ENCODE measurements around the gene HPSE2. TPM values are rescaled to one million over a fixed set of nuclear protein-coding genes. Genes with fewer than 3 reads are reported as not detected.

The HPSE2 gene
- total RNA-seq, 6 experiments from 2014 or later: 0.05 to 0.09 TPM; not detected in 4

DNA sequence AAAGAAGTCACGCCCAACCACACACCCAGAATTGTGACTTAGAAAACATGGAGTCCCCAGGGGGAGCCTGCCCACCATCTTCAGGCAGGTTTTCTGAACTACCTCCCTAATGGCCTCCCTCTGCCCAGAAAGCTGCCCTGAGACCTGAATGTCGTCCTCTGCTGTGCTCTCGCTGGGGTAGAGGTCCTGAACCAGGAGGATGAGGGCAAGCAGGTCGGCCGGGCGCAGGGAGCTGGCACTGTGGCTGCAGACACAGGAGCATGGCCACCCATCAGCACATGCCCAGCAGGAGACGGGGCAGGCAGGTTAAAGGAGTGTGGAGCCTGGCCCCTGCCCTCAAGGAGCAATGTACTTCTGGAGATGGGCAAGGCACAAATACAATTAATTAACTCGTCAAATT, 805.2 kb downstream of the HPSE2 start:
- Mint-ChIP-seq H3K9me3 (peaks cover 6% of the 10 kb centered on the region), H3K4me1 (ENCODE audit: low read depth) (peaks cover 10% of the 10 kb centered on the region), H3K36me3 (ENCODE audit: low read depth) (peaks cover 32% of the 10 kb centered on the region), H3K4me3 (no peak overlapping the region), H3K27me3 (ENCODE audit: insufficient read depth) (peaks cover 2% of the 10 kb centered on the region; the same call in 1 of the 2 replicates), H3K27ac (no peak overlapping the region)
- DNase-seq: no peak
- TF ChIP-seq, protein P1, sequence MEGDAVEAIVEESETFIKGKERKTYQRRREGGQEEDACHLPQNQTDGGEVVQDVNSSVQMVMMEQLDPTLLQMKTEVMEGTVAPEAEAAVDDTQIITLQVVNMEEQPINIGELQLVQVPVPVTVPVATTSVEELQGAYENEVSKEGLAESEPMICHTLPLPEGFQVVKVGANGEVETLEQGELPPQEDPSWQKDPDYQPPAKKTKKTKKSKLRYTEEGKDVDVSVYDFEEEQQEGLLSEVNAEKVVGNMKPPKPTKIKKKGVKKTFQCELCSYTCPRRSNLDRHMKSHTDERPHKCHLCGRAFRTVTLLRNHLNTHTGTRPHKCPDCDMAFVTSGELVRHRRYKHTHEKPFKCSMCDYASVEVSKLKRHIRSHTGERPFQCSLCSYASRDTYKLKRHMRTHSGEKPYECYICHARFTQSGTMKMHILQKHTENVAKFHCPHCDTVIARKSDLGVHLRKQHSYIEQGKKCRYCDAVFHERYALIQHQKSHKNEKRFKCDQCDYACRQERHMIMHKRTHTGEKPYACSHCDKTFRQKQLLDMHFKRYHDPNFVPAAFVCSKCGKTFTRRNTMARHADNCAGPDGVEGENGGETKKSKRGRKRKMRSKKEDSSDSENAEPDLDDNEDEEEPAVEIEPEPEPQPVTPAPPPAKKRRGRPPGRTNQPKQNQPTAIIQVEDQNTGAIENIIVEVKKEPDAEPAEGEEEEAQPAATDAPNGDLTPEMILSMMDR (IDR thresholded peaks at IDR 0.05): no peak

DNA sequence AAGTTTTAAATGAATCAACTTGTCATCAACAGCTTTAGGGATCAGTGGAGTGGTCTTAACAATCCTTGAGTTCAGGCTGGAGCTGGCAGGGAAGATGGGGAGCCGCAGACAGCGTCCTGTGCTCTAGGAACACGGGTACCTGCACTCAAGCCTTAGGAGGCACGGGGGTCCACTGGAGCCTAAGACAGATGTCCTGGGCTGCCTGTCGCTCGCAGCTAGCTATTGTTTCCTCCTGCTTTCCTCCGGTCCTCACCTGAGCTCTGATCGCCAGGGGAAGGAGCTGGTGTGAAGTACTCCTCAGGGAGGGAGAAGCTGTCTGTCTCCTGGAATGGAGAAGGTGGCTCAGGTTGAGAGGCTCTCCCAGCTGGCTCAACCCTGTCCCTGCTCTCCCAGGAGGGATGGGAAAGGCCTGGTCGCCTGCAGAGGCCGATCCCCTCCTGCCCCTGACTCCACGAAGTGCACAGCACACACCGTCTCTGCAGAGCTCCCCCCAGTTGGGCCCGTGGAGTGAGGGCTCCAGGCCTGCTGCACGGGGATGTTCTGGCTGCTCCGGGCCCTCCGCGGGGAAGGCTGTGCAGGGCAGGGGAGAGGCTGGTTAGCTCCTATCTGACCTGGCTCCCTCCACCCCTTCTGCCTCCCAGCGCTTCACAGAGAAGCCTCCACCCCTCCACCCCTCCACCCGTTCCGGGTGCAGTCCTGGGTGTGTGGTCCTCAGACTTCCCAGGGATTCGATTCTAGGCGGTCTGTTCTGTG, 806.2 kb downstream of the HPSE2 start:
- Mint-ChIP-seq H3K4me3 (no peak overlapping the region), H3K27me3 (ENCODE audit: insufficient read depth) (peaks cover 2% of the 10 kb centered on the region; the same call in 1 of the 2 replicates), H3K27ac (no peak overlapping the region), H3K36me3 (ENCODE audit: low read depth) (peaks cover 26% of the 10 kb centered on the region), H3K4me1 (ENCODE audit: low read depth) (peaks cover 6% of the 10 kb centered on the region), H3K9me3 (peaks cover 6% of the 10 kb centered on the region)
- TF ChIP-seq, protein P1 (IDR thresholded peaks at IDR 0.05): no peak
- no peak for DNase-seq

DNA sequence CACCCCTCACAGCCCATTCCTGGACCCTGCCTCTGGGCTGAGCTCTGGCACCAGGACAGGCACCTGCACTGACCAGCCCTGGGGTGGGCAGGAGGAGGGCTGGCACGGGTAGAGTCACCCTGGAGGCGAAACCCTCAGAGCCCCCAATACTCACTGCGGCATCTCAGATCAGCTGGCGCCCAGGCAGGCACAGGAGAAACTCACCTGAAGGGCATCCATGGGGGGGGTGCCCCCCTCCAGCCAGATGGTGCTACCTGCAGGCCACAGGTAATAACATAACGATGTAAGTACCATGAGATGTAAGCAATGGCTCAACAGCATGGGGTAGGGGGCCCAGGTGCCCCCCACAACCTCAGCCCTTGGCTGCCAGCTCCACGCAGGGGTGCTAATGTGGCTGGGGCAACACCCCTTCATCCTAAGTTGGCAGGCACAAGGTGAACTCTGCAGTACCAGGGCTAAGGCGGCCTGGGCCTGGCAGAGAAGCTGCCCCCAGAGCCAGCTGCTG, 808.6 kb downstream of the HPSE2 start:
- Mint-ChIP-seq H3K27ac (no peak overlapping the region), H3K4me1 (ENCODE audit: low read depth) (no peaks in the 10 kb centered on the region), H3K9me3 (no peaks in the 10 kb centered on the region; the same call in 1 of the 2 replicates), H3K36me3 (ENCODE audit: low read depth) (peaks cover 9% of the 10 kb centered on the region), H3K27me3 (ENCODE audit: insufficient read depth) (peaks cover 2% of the 10 kb centered on the region; the same call in 1 of the 2 replicates), H3K4me3 (no peak overlapping the region)
- DNase-seq: no peak
- TF ChIP-seq, protein P1 (IDR thresholded peaks at IDR 0.05): no peak

DNA sequence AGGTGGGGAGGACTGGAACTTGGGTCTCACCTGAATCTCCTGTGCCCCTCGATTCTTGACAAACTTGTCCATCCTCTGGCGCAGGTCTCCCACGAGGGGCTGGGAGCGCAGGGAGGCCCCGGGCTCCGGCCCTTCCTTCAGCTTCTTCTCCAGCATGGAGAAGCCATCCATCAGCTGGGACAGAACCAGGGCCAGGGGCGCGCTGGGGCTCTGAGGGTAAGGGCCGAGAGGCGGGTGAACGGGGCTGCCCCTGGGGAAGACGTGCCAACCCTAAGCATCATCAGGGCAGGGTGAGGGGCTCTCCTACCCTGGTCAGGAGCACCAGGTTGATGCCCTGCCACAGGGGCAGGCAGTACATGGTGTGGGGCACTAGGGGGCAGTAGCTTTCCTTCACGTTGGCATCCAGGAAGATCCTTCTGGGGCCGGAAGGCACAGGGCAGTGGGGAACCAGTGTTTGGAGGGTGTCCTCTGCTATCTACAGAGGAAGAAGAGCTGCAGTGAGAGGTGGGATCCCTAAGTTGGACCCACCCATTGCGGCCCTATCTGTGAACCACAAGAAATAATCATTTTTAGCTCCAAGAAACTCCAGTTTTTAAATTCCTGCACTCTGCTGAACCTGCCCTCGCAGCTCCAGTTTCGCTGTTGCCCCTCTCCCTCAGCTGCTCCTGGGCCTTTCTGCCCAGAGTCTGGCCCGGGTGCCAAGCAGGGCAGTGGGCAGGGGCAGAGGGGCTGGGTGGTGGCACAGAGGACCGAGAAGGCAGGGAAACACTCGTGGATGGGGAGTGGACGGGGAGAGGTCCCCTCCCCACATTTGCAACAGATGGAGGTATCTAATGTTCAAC, 809.9 kb downstream of the HPSE2 start:
- H3K36me3 Mint-ChIP-seq (ENCODE audit: low read depth): no peaks in the 10 kb centered on the region
- H3K27me3 Mint-ChIP-seq (ENCODE audit: insufficient read depth): peaks cover 2% of the 10 kb centered on the region; the same call in 1 of the 2 replicates
- H3K27ac Mint-ChIP-seq: no peak overlapping the region
- H3K4me3 Mint-ChIP-seq: no peak overlapping the region
- DNase-seq: peak; percentile 26
- no peaks in the 10 kb centered on the region for H3K4me1 Mint-ChIP-seq (ENCODE audit: low read depth)
- H3K9me3 Mint-ChIP-seq: no peaks in the 10 kb centered on the region
- TF ChIP-seq, protein P1 (IDR thresholded peaks at IDR 0.05): peak; percentile 84

DNA sequence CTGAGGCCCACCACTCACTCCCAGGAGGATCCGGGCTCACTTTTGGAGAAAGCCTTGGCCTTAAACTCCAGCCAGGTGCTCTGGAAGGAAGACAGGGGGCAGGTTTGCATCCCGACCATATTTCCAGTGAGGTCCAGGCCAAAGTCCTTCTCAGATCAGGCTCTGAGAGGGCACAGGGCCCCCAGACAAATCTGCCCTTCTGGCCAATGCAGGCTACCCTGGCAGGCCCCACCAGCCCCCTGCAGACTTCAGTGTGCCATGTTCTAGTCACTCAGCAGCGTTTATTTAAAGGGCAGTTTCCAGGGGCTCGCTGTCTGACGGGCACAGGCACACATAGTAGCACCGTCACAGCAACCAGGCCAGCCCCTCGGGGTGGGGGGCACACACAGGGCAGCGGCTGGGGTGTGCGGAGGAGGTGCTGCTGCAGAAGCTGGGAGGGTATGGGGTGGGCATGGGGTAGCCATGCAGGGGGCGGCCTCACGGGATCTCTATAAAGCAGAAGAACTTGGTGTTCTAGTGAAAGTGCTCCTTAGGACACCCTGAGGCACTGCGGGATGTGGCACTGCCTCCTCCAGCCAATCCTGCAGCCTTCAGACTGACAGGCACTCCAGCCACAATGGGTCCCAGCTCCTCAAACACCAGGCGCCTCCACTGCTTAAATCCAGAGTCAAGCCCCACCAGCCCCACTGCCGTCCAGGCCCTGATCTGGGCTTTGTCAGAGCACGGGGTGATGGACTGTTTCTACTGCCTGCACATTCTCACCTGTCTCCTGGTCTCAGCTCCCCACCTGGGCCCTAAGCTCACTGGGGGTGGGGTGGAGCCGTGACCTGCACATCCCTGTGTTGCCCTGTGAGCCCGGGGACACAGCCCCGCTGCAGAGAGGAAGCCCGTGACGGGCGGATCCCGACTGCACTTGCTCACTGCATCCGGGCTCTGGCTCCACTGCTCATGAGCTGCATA, 811.1 kb downstream of the HPSE2 start:
- Mint-ChIP-seq H3K36me3 (ENCODE audit: low read depth) (peaks cover 4% of the 10 kb centered on the region), H3K4me1 (ENCODE audit: low read depth) (no peaks in the 10 kb centered on the region), H3K27ac (no peak overlapping the region), H3K4me3 (no peak overlapping the region), H3K27me3 (ENCODE audit: insufficient read depth) (peaks cover 2% of the 10 kb centered on the region; the same call in 1 of the 2 replicates), H3K9me3 (no peaks in the 10 kb centered on the region)
- TF ChIP-seq, protein P1 (IDR thresholded peaks at IDR 0.05): no peak
- DNase-seq: no peak
